MM.1S (cell line): ENCODE data around the gene PDPK1.
A peak's percentile ranks its signal among the peaks of the same experiment; 100 is the strongest.

ENCODE experiments used
- DNase-seq: peaks from one replicate; pipeline ENCODE4 v3.0.0-alpha.2; 2015
- H2AFZ ChIP-seq: fragments of 300-600 bp; sonication (generic); 2 replicates; pipeline ENCODE4 v1.6.0; 2016; ENCODE audit warnings: antibody characterized with exemption, low read length
- H3F3A ChIP-seq: fragments of 300-600 bp; sonication (generic); 2 replicates; pipeline ENCODE4 v1.6.1; 2016; ENCODE audit warnings: mild to moderate bottlenecking, antibody characterized with exemption, low read length, moderate library complexity, mixed read lengths; ENCODE audit not compliant: insufficient read depth
- H3K27ac ChIP-seq: fragments of 300-600 bp; sonication (generic); 2 replicates; pipeline ENCODE4 v1.5.1; 2016; ENCODE audit warnings: mild to moderate bottlenecking, low read length
- H3K27me3 ChIP-seq: fragments of 300-600 bp; sonication (generic); replicated peaks from 2 replicates; pipeline ENCODE4 v1.6.0; 2016; ENCODE audit warnings: low read length; ENCODE audit not compliant: insufficient read depth
- H3K36me3 ChIP-seq: fragments of 300-600 bp; sonication (generic); replicated peaks from 2 replicates; pipeline ENCODE4 v1.6.1; 2016; ENCODE audit warnings: mild to moderate bottlenecking, low read length, mixed read lengths; ENCODE audit not compliant: insufficient read depth
- H3K4me1 ChIP-seq: fragments of 300-600 bp; sonication (generic); 2 replicates; pipeline ENCODE4 v1.6.1; 2016; ENCODE audit warnings: low read length, mixed read lengths
- H3K4me2 ChIP-seq: fragments of 300-600 bp; sonication (generic); 2 replicates; pipeline ENCODE4 v1.6.0; 2016; ENCODE audit warnings: low read depth, low read length
- H3K4me3 ChIP-seq: fragments of 300-600 bp; sonication (generic); 2 replicates; pipeline ENCODE4 v1.5.1; 2016; ENCODE audit warnings: low read length, mixed read lengths
- H3K79me2 ChIP-seq: fragments of 300-600 bp; sonication (generic); 2 replicates; pipeline ENCODE4 v1.6.1; 2016; ENCODE audit warnings: mixed run types, low read length, mixed read lengths
- H3K9ac ChIP-seq: fragments of 300-600 bp; sonication (generic); 2 replicates; pipeline ENCODE4 v1.6.1; 2016; ENCODE audit warnings: low read length, mixed read lengths
- H3K9me2 ChIP-seq: fragments of 300-600 bp; sonication (generic); replicated peaks from 2 replicates; pipeline ENCODE4 v1.6.1; 2016; ENCODE audit warnings: mild to moderate bottlenecking, low read length, mixed read lengths; ENCODE audit not compliant: insufficient read depth
- H3K9me3 ChIP-seq: fragments of 300-600 bp; sonication (generic); replicated peaks from 2 replicates; pipeline ENCODE4 v1.6.1; 2016; ENCODE audit warnings: mild to moderate bottlenecking, low read length, mixed read lengths; ENCODE audit not compliant: insufficient read depth
- H4K20me1 ChIP-seq: fragments of 300-600 bp; sonication (generic); 2 replicates; pipeline ENCODE4 v1.6.1; 2016; ENCODE audit warnings: mild to moderate bottlenecking, low read length, moderate library complexity, mixed read lengths; ENCODE audit not compliant: insufficient read depth
- EZH2 ChIP-seq: fragments of 300-600 bp; sonication (generic); optimal IDR thresholded peaks from 2 replicates; pipeline ENCODE3; 2017; ENCODE audit warnings: low read depth, mild to moderate bottlenecking, antibody characterized with exemption, low read length, mixed read lengths
- EZH2phosphoT487 ChIP-seq: fragments of 300-600 bp; sonication (generic); IDR thresholded peaks from 2 replicates; pipeline ENCODE4 v1.6.1; 2018; ENCODE audit warnings: antibody characterized with exemption, low read length
- TF ChIP-seq, protein P1 (sequence below): fragments of 300-600 bp; sonication (generic); IDR thresholded peaks from 2 replicates; pipeline ENCODE4 v1.5.1; 2016; ENCODE audit warnings: antibody characterized with exemption, low read length, mixed read lengths

The PDPK1 gene

DNA sequence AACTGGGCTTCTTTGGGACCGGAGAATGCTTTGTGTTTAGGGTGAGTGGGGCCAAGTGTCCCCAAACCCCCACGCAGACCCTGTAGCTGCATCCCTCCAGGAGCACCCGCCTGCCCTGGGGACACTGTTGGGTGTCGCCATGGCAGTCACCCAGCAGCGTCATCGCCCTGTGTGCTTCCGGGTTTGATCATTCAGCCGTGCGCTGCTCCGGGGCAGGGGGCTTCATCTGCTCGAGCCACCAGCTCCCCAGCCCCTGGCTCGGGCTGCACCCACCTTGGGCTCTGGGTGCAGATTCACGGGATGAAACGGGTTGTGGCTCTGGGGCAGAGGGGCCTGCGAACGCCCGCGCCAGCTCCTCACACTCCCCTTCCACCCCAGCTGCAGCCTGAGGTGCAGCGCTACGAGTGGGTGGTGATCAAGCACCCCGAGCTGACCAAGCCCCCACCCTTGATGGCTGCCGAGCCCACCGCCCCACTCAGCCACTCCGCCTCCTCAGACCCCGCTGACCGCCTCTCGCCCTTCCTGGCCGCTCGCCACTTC lies 37.9 kb upstream of the PDPK1 start:
- no peaks in the 10 kb centered on the region for H3K9me2 ChIP-seq
- no peak overlapping the region for H3K27ac ChIP-seq
- no peaks in the 10 kb centered on the region for H3K36me3 ChIP-seq
- H3K79me2 ChIP-seq, result no peaks in the 10 kb centered on the region
- H3K27me3 ChIP-seq, result no peaks in the 10 kb centered on the region
- H2AFZ ChIP-seq, result no peak overlapping the region
- H4K20me1 ChIP-seq, result no peaks in the 10 kb centered on the region
- H3K9me3 ChIP-seq, result no peaks in the 10 kb centered on the region
- H3K4me1 ChIP-seq, result 0 out of 2 replicates have a peak, but pooled peaks cover 2% of the 10 kb centered on the region
- no peak for DNase-seq
- no peaks in the 10 kb centered on the region for H3F3A ChIP-seq
- no peak overlapping the region for H3K4me3 ChIP-seq
- H3K9ac ChIP-seq, result no peak overlapping the region
- TF ChIP-seq, protein P1, sequence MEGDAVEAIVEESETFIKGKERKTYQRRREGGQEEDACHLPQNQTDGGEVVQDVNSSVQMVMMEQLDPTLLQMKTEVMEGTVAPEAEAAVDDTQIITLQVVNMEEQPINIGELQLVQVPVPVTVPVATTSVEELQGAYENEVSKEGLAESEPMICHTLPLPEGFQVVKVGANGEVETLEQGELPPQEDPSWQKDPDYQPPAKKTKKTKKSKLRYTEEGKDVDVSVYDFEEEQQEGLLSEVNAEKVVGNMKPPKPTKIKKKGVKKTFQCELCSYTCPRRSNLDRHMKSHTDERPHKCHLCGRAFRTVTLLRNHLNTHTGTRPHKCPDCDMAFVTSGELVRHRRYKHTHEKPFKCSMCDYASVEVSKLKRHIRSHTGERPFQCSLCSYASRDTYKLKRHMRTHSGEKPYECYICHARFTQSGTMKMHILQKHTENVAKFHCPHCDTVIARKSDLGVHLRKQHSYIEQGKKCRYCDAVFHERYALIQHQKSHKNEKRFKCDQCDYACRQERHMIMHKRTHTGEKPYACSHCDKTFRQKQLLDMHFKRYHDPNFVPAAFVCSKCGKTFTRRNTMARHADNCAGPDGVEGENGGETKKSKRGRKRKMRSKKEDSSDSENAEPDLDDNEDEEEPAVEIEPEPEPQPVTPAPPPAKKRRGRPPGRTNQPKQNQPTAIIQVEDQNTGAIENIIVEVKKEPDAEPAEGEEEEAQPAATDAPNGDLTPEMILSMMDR, result no peak
- TF ChIP-seq EZH2phosphoT487, result no peak
- no peak overlapping the region for H3K4me2 ChIP-seq

DNA sequence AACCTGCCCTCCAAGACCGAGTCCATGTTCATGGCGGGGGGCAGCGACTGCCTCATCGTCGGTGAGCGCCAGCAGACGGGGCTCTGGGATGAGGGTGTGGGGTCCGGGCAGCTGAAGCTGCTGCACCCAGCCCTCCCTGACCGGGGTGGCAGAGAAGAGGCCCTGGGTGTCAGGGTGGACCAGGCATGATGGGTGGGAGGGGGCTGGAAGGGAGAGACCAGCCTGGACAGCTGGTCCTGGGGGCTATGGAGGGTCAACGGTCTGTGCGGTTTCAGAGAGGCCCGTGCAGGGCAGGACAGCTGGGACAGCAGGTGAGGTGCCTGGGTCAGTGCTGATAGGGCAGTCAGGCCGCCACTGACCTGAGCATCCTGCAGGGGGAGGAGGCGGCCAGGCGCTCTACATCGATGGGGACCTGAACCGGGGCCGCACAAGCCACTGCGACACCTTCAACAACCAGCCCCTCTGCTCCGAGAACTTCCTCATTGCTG lies 37.3 kb upstream of the PDPK1 start:
- H2AFZ ChIP-seq, result no peak overlapping the region
- H3K9me2 ChIP-seq, result no peaks in the 10 kb centered on the region
- 0 out of 2 replicates have a peak, but pooled peaks cover 2% of the 10 kb centered on the region for H3K4me1 ChIP-seq
- H3F3A ChIP-seq, result no peaks in the 10 kb centered on the region
- no peak overlapping the region for H3K9ac ChIP-seq
- H3K36me3 ChIP-seq, result no peaks in the 10 kb centered on the region
- DNase-seq, result no peak
- no peak overlapping the region for H3K4me2 ChIP-seq
- H3K27me3 ChIP-seq, result no peaks in the 10 kb centered on the region
- H4K20me1 ChIP-seq, result no peaks in the 10 kb centered on the region
- no peaks in the 10 kb centered on the region for H3K9me3 ChIP-seq
- no peak overlapping the region for H3K4me3 ChIP-seq
- no peak for TF ChIP-seq EZH2phosphoT487
- no peak for TF ChIP-seq EZH2
- TF ChIP-seq, protein P1, result no peak
- H3K27ac ChIP-seq, result no peak overlapping the region
- H3K79me2 ChIP-seq, result no peaks in the 10 kb centered on the region

DNA sequence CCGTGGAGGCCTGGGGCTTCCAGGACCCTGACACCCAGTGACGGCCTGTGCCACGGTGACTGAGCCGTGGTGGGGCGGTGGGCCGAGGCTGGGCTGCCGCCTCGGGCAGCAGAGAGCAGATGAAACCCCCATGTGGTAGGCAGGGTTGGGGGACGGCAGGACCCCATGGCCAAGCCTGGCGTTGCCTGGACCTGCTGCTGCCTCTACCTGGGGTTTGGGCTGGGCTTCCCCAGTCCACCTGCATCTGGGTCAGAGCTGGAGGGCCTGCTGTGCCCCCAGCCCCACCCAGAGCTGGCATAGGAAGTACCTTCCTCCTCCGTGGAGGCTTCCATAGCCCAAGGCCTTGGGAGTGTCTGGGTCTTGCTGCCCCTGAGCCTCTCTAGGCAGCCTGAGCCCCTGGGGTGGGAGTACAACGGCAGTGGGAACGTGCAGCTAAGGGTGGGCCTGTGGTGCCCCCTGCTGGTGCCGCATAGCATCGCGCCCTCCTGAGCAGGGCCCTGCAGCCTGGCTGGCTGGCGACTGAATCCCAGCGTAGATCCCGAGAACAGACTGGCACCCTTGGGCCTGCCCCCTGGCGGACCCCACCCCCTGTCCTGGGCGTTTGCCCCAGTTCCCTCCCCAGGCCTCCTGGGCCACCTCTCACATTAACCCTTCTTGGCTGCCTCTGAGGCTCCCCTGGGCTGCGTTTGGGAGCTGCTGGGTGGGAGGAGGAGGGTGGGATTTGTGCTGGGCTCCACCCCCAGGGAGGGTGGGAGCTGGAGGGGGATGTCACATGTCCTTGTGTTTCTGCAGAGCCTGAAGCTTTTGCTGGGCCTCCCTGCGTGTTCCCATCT lies 36.7 kb upstream of the PDPK1 start:
- Histone ChIP-seq H3K9ac (no peak overlapping the region), H3K4me2 (no peak overlapping the region), H3K4me3 (no peak overlapping the region), H4K20me1 (no peaks in the 10 kb centered on the region), H3K9me3 (no peaks in the 10 kb centered on the region), H3K4me1 (0 out of 2 replicates have a peak, but pooled peaks cover 2% of the 10 kb centered on the region), H3K79me2 (no peaks in the 10 kb centered on the region), H2AFZ (no peak overlapping the region), H3K36me3 (no peaks in the 10 kb centered on the region), H3F3A (no peaks in the 10 kb centered on the region), H3K27me3 (no peaks in the 10 kb centered on the region), H3K27ac (no peak overlapping the region), H3K9me2 (no peaks in the 10 kb centered on the region)
- DNase-seq, result peak; percentile 58
- TF ChIP-seq, protein P1, result peak; percentile 96
- TF ChIP-seq EZH2phosphoT487, result no peak
